ENCODE results near the gene GGT5. TPM values are rescaled to one million over a fixed set of nuclear protein-coding genes. Genes with fewer than 3 reads are reported as not detected.

Gene GGT5
- total and polyA plus RNA-seq, 2 of the 13 experiments (the other 11 are each of a cell fraction or from before 2014, with no cell fraction given), result 0.69 to 3.1 TPM

DNA sequence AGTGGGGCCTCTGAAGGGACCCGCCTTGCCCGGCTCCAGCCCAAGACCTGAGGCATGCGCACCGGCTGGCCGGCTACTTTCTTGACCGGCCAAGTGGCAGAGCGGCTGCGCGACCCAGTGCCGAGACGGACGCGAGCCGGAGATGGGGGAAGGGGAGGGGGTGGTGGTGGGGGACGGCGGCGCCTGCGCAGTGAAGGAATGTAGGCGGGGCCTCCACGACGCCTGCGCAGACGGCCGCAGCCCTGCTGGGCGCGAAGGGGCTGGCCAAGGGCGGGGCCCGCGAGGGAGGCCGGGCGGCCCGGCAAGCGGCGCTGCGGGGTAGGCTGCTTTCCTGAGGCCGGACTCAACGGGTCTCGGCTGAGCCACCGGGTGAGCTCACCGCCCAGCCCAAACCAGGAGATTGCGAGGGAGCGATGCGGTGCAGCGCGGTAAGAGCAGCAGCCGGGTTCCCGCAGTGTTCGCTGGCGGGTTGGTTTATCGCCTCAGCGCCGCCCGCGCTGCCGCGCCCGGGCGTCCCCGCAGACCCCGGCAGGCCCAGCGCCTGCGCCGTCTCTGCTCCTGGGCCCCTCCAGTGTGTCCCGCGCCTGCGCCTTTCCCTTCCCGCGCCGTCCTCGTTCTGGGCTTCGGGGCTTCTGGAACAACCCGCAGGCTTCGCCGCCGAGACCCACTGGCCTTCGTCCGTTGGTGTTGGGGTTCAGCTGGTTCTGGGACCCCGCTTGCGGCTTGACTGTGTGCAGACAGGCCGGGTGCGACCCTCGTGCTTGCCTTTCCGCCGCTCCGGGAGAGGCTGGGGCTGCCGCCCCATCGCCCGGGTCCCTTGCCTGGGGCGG lies 25.9 kb upstream of the GGT5 start, which contains the start of gene SPECC1L:
Gene SPECC1L, plus strand, starts transcription at position 276 of the 830 bp plus-strand sequence. CDS start 31,401 bp downstream, outside the sequence.
- in situ Hi-C loops (cut with HindIII; ENCODE audit: extremely low pct_ligation_motif_present, low pct_unique_long_range_greater_than_20kb) (no loop called here), intact Hi-C loops (cut with micrococcal nuclease; ENCODE audit: unreplicated experiment) (loop anchor here (10.0 kb wide), 1 partner anchor 234 kb away; no protein-coding TSS in a partner anchor)
- peak within 1 kb of the TSS; percentile 93 for H3K9ac ChIP-seq (ENCODE audit: insufficient read depth, low read depth, low read length)
- H2AFZ ChIP-seq (ENCODE audit: low read length), result peak within 1 kb of the TSS; percentile 72
- peaks cover 66% of the 10 kb centered on the region for H3K4me1 ChIP-seq (ENCODE audit: insufficient read depth, low read length)
- H4K20me1 ChIP-seq (ENCODE audit: insufficient read depth, low read length), result peaks cover 3% of the 10 kb centered on the region; the same call in 1 of the 2 replicates
- peak within 1 kb of the TSS; percentile 93 for H3K4me2 ChIP-seq (ENCODE audit: low read depth, low read length)
- DNase-seq (ENCODE audit: low spot score), result peak; percentile 79
- peak within 1 kb of the TSS; percentile 89 for H3K27ac ChIP-seq (ENCODE audit: extremely low read length, insufficient read depth, low read length)
- ChIA-PET CTCF (ENCODE audit: low intra/inter-chr PET ratio, low total read pairs) (no interaction called here), POLR2A (no interaction called here)
- peaks cover 0 to 3% of the 10 kb centered on the region in 2 experiments; a peak in 1 of 5 replicates for H3K36me3 ChIP-seq (replicated peaks in 1 of 2; ENCODE audit: control insufficient read depth in 1 of 2, insufficient read depth in 2 of 2, low read length in 2 of 2)
- peak; percentile 96 for ATAC-seq
- H3K27me3 ChIP-seq (ENCODE audit: control insufficient read depth in 1 of 2, insufficient read depth in 2 of 2, low read length in 2 of 2), result no peaks in the 10 kb centered on the region; a peak in 1 of 5 replicates
- BruUV-seq (replicated peaks), result no TSS peak
- under 1% methylated on average over 13 of the region's 89 CpGs for WGBS (ENCODE audit: low lambda C conversion rate)
- no peak for FAIRE-seq
- peak within 1 kb of the TSS; percentile 89 to 94 (median 89) for H3K4me3 ChIP-seq (replicated peaks in 1 of 3; ENCODE audit: insufficient read depth in 1 of 3, low read depth in 2 of 3, low read length in 3 of 3)
- H3K79me2 ChIP-seq (ENCODE audit: insufficient read depth, low read length), result peaks cover 42% of the 10 kb centered on the region
- H3K9me3 ChIP-seq (ENCODE audit: low read length), result no peaks in the 10 kb centered on the region
- TF ChIP-seq EZH2 (conservative IDR thresholded peaks at IDR 0.05; ENCODE audit: low read depth, low read length) (no peak), RCOR2 (CRISPR knock-in tag; IDR thresholded peaks at IDR 0.05) (no peak), ATM (IDR thresholded peaks at IDR 0.05; ENCODE audit: borderline replicate concordance) (no peak), IRX3 (CRISPR knock-in tag; IDR thresholded peaks at IDR 0.05; ENCODE audit: borderline replicate concordance, low read depth) (peak; percentile 56; the same call in 1 of the 2 replicates), SOX13 (IDR thresholded peaks at IDR 0.05) (no peak), SOX13 (CRISPR knock-in tag; conservative IDR thresholded peaks at IDR 0.05 in 1 of 2, IDR thresholded peaks at IDR 0.05 in 1 of 2) (peak in 1 of 2 experiments; percentile 3; a peak in 1 of 4 replicates), ZFP36L1 (CRISPR knock-in tag; IDR thresholded peaks at IDR 0.05) (no peak), FOXO1 (CRISPR knock-in tag; IDR thresholded peaks at IDR 0.05) (no peak), MIER2 (CRISPR knock-in tag; IDR thresholded peaks at IDR 0.05) (peak; percentile 24; the same call in 1 of the 2 replicates), ZNF20 (CRISPR knock-in tag; IDR thresholded peaks at IDR 0.05) (0 out of 2 replicates have a peak, but pooled peaks have one; percentile 76), DNMT3B (CRISPR knock-in tag; conservative IDR thresholded peaks at IDR 0.05) (no peak)
- TF ChIP-seq, protein P1, sequence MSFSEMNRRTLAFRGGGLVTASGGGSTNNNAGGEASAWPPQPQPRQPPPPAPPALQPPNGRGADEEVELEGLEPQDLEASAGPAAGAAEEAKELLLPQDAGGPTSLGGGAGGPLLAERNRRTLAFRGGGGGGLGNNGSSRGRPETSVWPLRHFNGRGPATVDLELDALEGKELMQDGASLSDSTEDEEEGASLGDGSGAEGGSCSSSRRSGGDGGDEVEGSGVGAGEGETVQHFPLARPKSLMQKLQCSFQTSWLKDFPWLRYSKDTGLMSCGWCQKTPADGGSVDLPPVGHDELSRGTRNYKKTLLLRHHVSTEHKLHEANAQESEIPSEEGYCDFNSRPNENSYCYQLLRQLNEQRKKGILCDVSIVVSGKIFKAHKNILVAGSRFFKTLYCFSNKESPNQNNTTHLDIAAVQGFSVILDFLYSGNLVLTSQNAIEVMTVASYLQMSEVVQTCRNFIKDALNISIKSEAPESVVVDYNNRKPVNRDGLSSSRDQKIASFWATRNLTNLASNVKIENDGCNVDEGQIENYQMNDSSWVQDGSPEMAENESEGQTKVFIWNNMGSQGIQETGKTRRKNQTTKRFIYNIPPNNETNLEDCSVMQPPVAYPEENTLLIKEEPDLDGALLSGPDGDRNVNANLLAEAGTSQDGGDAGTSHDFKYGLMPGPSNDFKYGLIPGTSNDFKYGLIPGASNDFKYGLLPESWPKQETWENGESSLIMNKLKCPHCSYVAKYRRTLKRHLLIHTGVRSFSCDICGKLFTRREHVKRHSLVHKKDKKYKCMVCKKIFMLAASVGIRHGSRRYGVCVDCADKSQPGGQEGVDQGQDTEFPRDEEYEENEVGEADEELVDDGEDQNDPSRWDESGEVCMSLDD (CRISPR knock-in tag; IDR thresholded peaks at IDR 0.05; ENCODE audit: borderline replicate concordance), result peak; percentile 65; the same call in 1 of the 2 replicates
- TF ChIP-seq, protein P2, sequence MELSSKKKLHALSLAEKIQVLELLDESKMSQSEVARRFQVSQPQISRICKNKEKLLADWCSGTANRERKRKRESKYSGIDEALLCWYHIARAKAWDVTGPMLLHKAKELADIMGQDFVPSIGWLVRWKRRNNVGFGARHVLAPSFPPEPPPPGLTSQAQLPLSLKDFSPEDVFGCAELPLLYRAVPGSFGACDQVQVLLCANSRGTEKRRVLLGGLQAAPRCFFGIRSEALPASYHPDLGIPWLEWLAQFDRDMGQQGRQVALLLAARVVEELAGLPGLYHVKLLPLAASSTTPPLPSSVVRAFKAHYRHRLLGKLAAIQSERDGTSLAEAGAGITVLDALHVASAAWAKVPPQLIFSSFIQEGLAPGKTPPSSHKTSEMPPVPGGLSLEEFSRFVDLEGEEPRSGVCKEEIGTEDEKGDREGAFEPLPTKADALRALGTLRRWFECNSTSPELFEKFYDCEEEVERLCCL (CRISPR knock-in tag; IDR thresholded peaks at IDR 0.05; ENCODE audit: borderline replicate concordance), result 0 out of 2 replicates have a peak, but pooled peaks have one; percentile 42
- TF ChIP-seq, protein P3, sequence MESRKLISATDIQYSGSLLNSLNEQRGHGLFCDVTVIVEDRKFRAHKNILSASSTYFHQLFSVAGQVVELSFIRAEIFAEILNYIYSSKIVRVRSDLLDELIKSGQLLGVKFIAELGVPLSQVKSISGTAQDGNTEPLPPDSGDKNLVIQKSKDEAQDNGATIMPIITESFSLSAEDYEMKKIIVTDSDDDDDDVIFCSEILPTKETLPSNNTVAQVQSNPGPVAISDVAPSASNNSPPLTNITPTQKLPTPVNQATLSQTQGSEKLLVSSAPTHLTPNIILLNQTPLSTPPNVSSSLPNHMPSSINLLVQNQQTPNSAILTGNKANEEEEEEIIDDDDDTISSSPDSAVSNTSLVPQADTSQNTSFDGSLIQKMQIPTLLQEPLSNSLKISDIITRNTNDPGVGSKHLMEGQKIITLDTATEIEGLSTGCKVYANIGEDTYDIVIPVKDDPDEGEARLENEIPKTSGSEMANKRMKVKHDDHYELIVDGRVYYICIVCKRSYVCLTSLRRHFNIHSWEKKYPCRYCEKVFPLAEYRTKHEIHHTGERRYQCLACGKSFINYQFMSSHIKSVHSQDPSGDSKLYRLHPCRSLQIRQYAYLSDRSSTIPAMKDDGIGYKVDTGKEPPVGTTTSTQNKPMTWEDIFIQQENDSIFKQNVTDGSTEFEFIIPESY (CRISPR knock-in tag; IDR thresholded peaks at IDR 0.05), result no peak; the same call in 1 of the 2 replicates
- TF ChIP-seq, protein P4, sequence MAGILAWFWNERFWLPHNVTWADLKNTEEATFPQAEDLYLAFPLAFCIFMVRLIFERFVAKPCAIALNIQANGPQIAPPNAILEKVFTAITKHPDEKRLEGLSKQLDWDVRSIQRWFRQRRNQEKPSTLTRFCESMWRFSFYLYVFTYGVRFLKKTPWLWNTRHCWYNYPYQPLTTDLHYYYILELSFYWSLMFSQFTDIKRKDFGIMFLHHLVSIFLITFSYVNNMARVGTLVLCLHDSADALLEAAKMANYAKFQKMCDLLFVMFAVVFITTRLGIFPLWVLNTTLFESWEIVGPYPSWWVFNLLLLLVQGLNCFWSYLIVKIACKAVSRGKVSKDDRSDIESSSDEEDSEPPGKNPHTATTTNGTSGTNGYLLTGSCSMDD (CRISPR knock-in tag; IDR thresholded peaks at IDR 0.05), result 0 out of 2 replicates have a peak, but pooled peaks have one; percentile 68

Measured in HepG2 (cell line).